GM12878 (cell line): ENCODE results near the gene UBALD2.

Experiments
- BHLHE40 ChIP-seq, 2 experiments: fragments of 450-650 bp in 1 of 2; IDR thresholded peaks; 2 replicates each; pipeline ENCODE4 v1.6.1; 2011 to 2017; ENCODE audit warnings: low read depth in 2 of 2, borderline replicate concordance in 1 of 2, improper control_type of control experiment in 1 of 2, low read length in 1 of 2, mild to moderate bottlenecking in 1 of 2
- BRCA1 ChIP-seq: IDR thresholded peaks from 2 replicates; pipeline ENCODE4 v1.6.1; 2011; ENCODE audit warnings: low read depth, low read length, improper control_type of control experiment
- CBX3 ChIP-seq: fragments of 200-600 bp; sonication (generic); IDR thresholded peaks from 2 replicates; pipeline ENCODE4 v1.6.1; 2016; ENCODE audit warnings: low read depth, borderline replicate concordance
- CTCF ChIP-seq, 3 experiments: IDR thresholded peaks in 2 of 3; conservative IDR thresholded peaks in 1 of 3; 2 replicates each; pipeline ENCODE4 v1.5.1; 2011; ENCODE audit warnings: low read depth in 3 of 3, low read length in 3 of 3, mild to moderate bottlenecking in 3 of 3, control low read depth in 2 of 3, moderate library complexity in 2 of 3, inconsistent platforms in 1 of 3, mixed read lengths in 1 of 3; ENCODE audit not compliant: control insufficient read depth in 2 of 3, insufficient read depth in 1 of 3; ENCODE audit errors: extremely low read depth in 1 of 3
- CUX1 ChIP-seq: IDR thresholded peaks from 2 replicates; pipeline ENCODE4 v1.6.1; 2012; ENCODE audit warnings: improper control_type of control experiment, low read depth, low read length; ENCODE audit not compliant: insufficient replicate concordance
- JUNB ChIP-seq: IDR thresholded peaks from 2 replicates; pipeline ENCODE4 v1.6.1; 2016; ENCODE audit warnings: antibody characterized with exemption, mild to moderate bottlenecking
- KDM1A ChIP-seq: fragments of 200-600 bp; sonication (generic); IDR thresholded peaks from 2 replicates; pipeline ENCODE4 v1.6.1; 2016; ENCODE audit warnings: borderline replicate concordance
- POLR2A ChIP-seq: IDR thresholded peaks from 2 replicates; pipeline ENCODE4 v1.6.1; 2011; ENCODE audit warnings: low read depth, mild to moderate bottlenecking, low read length

- TF ChIP-seq CBX3 (no peak), JUNB (no peak), CTCF (IDR thresholded peaks at IDR 0.05 in 2 of 3, conservative IDR thresholded peaks at IDR 0.05 in 1 of 3; ENCODE audit: control insufficient read depth in 2 of 3, extremely low read depth in 1 of 3, insufficient read depth in 1 of 3, low read depth in 3 of 3, low read length in 3 of 3) (no peak), CUX1 (no peak), BRCA1 (no peak), KDM1A (no peak), BHLHE40 (IDR thresholded peaks at IDR 0.05; ENCODE audit: borderline replicate concordance in 1 of 2, low read depth in 2 of 2, low read length in 1 of 2) (no peak), POLR2A (no peak)
These were observed 4.5 kb upstream of the UBALD2 start for GRCh38 chr17:76260669-76261068.
